HG02678 (cell line): ENCODE measurements around the gene FARSA.
"Not testable (repeated sequence)": the region's sequence is repeated elsewhere in the genome, so short reads cannot be mapped to it uniquely, and the experiment has no call there.

Experiments
- ATAC-seq: cut with Tn5 transposase; IDR thresholded peaks from one replicate; pipeline ENCODE4 v1.9.1; 2021; ENCODE audit warnings: mild to moderate bottlenecking, moderate library complexity; ENCODE audit not compliant: unreplicated experiment

Gene FARSA

DNA sequence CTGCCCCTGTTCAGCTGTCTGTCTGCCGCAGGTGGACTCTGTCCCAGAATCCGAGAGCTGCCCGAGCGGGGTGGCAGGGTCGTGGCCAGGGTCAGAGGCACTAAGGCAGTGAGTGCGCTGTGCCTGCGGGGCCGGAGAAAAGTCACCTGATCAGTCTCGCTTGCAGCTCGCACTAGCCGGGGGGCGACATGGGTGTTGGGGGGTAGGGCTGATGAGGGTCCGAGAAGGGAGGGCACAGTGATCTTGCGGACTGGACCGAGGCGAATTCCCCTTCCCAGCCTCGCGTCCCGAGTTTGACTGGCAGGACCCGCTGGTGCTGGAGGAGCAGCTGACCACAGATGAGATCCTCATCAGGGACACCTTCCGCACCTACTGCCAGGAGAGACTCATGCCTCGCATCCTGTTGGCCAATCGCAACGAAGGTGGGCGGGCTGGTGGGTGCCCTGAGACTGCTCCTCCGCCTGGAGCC, 41.9 kb downstream of the FARSA start:
- ATAC-seq = no peak

- ATAC-seq = peak; percentile 95
These were observed 42.5 kb downstream of the FARSA start, which contains the start of gene GCDH for GRCh38 chr19:12890787-12891552. Gene GCDH (plus strand): TSS chr19:12891160. CDS start chr19:12891305, 145 bp downstream.

- ATAC-seq = not testable (repeated sequence)
These were observed 43.2 kb downstream of the FARSA start for GRCh38 chr19:12890299-12890786.

DNA sequence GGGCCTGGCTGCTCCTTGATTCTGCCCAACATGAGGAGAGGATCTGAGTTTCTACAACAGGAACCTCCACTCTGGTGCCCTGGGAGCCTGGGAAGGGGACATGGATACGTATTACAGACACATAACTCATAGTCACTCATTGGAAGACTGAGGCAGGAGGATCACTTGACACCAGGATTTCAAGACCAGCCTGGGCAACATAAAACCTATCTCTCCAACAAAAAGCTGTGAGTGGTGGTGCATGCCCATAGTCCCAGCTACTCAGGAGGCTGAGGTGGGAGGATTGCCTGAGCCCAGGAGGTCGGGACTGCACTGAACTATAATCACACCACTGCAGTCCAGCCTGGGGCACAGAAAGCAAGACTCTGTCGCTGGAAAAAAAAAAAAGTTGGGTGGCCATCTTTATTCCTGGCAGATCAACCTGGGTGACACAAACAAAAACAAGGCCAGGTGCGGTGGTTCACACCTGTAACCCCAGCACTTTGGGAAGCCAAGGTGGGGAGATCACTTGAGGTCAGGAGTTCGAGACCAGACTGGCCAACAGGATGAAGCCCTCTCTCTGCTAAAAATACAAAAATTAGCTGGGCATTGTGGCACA, 45.4 kb downstream of the FARSA start:
- ATAC-seq = no peak

- no peak for ATAC-seq
These were observed 46.4 kb downstream of the FARSA start, which contains the start of gene KLF1 for GRCh38 chr19:12886969-12887747. Gene KLF1 (minus strand): TSS chr19:12887201. CDS start chr19:12887140, 61 bp downstream.

GRCh38 chr19:12886651-12886968, 46.9 kb downstream of the FARSA start:
- ATAC-seq = no peak

DNA sequence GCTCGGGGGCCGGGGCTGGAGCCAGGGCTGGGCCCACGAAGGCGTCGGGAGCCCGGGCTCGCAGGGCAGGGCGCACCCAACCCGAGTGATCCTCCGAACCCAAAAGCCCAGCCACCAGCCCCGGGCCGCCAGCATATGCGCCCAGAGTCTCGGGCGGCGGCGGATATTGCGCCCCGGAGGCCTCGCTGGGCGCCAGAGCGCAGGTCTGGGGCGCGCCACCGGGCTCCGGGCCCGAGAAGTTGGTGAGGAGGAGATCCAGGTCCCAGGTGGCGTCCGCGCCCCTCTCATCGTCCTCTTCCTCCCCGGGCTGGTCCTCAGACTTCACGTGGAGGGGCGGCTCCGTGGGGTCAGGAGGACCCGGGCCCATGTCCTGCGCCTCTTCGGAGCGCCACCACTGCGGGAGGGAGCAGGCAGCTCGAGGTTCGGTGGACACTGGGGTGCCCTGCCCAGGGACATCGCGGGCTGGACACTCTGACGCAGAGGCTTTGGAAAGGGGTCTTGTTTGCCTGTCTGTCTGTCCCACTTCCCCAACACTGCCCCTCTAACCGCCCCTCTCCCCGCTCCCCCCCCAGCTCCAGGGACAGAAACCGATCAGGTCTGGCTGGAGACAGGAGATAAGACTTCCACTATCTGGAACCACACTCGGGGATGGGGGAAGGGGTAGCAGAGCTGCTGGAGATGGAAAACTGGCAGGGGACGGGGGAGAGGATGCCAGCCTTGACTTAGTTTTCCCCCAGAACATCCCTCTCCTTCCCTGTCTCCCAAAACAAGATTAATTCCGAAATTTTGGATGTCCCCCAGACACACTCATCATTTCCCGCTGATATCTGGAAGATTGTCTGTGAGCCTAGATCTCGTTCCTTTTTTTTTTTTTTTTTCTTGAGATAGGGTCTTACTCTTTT, 47.5 kb downstream of the FARSA start:
- ATAC-seq = no peak

DNA sequence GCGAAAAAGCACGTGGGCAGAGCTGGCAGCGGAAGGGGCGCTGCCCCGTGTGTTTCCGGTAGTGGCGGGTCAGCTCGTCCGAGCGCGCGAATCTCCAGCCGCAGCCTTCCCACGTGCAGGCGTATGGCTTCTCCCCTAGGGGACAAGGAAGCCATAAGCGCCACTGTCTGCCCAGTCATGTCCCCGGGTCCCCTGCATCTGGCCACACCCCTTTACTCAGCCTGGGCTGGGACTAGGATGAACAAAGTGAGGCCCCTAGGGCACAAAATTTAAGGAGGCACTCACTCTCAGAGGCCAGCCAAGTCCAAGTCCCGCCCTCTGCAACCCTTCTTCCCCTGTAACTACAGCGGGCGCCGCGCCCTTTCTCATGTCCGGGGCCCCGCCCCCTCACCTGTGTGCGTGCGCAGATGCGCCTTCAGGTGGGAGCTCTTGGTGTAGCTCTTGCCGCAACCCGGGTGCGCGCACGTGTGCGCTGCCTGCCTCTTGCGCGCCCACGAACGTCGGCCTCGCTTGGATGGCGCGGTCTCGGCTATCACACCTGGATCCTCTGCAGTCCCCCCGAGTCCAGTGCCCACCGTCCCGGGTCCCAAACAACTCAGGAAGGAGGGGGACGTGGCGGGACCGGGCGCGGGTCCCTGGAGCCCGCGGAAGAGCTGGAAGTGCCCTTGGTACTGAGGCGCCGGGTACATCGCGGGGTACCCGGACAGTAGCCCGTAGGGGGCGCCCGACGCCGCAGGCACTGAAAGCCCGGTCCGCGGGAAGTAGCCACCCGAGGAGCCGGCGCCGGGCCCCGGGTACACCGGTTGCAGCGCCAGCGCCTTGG, 48.4 kb downstream of the FARSA start:
- ATAC-seq = no peak

DNA sequence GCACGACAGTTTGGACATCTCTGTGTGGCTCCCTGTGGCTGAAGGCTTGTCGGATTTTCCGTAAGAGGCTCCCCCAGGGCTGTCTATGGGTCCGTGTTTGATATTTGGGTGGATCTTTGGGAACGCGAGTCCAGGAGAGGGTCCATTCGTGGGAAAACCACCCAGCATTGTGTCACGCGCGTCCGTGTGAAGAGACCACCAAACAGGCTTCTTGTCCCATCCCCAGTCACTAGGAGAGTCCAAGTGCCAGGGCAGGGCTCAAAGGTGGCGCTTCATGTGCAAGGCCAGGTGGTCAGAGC, 48.9 kb downstream of the FARSA start:
- no peak for ATAC-seq

DNA sequence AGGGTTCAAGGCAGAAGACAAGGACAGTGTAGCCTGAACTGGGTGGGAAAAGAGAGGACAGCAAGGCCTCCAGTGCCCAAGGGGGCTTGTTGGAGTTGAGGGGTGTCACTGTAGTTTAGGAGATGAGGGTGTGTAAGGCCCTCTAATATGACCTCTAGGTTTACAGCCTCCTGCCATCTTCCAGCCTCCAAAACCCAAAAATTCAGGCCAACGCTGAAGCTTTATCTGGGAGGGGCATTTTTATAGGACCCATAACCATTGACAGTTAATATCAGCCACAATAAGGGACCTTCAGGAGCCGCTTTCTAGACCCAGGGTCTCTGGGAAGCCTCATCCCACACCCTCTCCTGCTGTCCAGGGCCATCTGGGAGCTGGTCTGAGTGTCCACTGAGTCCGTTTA, 49.3 kb downstream of the FARSA start:
- ATAC-seq = no peak

- ATAC-seq = no peak
These were observed 50.9 kb downstream of the FARSA start for GRCh38 chr19:12882589-12882988.

DNA sequence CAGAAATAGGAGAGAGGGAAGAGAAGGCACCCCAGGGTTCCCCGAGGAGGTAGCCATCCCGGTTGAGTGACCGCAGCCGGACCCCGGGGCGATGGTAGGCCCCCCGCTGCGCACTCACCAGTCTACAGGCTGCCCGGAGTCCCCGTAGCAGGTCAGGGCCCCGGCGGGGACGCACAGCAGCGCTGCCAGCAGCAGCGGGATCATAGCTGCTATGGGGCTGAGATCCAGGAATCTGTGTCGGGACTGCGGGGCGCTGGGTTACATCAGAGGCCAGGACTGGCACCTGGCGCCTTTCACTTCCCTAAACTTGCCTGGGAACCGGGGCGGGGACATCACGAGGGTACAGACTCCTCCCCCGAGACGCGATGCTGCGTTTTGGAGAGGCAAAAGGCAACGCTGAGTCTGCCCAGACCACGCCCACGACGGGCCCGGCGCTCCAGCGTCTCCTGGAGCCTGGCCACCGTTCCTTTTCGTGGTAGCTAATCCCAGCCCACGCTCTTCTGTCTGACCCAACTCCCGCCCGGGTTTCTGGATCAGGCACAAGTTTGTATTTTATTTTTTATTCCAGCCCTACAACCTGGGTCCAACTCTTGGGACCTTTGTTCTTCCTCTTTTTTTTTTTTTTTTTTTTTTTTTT, 52.2 kb downstream of the FARSA start, which contains the start of gene DNASE2:
DNASE2 (minus strand) TSS at position 278 of the 637 bp plus-strand sequence; CDS start at position 204, 74 bp downstream.
- peak; percentile 94 for ATAC-seq

DNA sequence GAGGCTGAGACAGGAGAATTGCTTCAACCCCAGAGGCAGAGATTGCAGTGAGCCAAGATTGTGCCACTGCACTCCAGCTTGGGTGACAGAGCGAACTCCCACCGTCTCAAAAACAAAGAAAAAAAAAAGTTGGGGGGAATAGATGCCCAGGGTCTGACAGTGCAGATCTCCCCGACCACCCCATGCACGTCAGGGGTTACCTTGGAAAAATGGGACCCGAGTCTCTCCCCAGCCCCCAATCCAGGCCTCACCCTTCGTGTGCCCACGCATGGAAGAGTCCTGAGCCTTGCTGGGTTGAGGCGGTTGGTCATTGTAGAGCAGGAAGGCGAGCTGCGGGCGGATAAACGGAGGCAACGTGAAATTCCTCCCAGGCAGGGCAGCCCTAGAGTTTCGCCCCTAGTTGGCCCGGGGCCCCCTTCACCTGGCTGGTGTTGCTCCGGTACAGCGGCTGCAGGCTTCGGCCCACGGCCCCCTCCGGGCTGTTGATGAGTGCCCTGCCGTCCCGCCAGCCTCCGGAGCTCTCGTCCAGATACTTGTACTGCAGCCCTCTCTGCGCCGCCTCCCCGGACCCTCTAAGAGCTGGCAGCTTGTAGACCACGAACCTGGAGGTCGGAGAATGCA, 52.9 kb downstream of the FARSA start:
- no peak for ATAC-seq

DNA sequence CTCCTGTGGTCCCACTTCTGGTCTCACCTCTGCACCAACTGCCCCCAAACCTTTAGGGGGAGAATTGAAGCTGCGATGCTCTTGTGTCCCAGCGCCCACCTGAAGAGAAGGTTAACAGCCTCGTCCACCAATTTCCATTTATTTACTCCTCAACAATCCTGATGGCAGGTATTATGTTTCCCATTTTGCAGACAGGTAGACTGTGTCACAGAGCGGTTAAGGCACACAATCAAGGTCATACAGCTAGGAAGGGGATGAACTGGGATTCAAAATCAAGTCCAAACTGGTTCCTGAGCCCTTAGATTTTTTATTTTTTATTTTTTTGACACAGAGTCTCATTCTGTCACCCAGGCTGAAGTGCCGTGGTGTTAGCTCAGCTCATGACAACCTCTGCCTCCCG, 58.4 kb downstream of the FARSA start:
- no peak for ATAC-seq

DNA sequence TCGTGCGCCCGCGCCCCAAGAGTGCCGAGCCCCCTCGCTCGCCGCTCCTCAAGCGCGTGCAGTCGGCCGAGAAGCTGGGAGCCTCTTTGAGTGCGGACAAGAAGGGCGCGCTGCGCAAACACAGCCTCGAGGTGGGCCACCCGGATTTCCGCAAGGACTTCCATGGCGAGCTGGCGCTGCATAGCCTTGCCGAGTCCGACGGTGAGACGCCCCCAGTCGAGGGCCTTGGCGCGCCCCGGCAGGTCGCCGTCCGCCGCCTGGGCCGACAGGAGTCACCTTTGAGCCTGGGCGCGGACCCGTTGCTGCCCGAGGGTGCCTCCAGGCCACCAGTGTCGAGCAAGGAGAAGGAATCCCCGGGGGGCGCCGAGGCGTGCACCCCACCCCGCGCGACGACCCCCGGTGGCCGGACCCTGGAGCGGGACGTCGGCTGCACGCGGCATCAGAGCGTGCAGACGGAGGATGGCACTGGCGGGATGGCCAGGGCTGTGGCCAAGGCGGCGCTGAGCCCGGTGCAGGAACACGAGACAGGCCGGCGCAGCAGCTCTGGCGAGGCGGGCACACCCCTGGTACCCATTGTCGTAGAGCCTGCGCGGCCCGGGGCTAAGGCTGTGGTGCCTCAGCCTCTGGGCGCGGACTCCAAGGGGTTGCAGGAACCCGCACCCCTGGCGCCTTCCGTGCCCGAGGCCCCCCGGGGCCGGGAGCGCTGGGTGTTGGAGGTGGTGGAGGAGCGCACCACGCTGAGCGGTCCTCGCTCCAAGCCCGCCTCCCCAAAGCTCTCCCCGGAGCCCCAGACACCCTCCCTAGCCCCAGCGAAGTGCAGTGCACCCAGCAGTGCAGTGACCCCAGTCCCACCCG, 59.4 kb downstream of the FARSA start:
- no peak for ATAC-seq

GRCh38 chr19:12872941-12873890, 60.3 kb downstream of the FARSA start:
- ATAC-seq = no peak
